NB4 (cell line): ENCODE measurements around the gene ENTPD6.

Source experiments
- POLR2A ChIP-seq: IDR thresholded peaks from 2 replicates; pipeline ENCODE4 v1.6.1; 2011; ENCODE audit warnings: mild to moderate bottlenecking; ENCODE audit not compliant: insufficient read length; ENCODE audit errors: extremely low read depth
- TF ChIP-seq, protein P1 (sequence below): IDR thresholded peaks from one replicate; pipeline ENCODE4 v1.5.1; 2012; ENCODE audit warnings: low read depth, low read length
- TF ChIP-seq, protein P2 (sequence below): IDR thresholded peaks from 2 replicates; pipeline ENCODE4 v1.6.1; 2011; ENCODE audit warnings: low read depth, low read length

DNA sequence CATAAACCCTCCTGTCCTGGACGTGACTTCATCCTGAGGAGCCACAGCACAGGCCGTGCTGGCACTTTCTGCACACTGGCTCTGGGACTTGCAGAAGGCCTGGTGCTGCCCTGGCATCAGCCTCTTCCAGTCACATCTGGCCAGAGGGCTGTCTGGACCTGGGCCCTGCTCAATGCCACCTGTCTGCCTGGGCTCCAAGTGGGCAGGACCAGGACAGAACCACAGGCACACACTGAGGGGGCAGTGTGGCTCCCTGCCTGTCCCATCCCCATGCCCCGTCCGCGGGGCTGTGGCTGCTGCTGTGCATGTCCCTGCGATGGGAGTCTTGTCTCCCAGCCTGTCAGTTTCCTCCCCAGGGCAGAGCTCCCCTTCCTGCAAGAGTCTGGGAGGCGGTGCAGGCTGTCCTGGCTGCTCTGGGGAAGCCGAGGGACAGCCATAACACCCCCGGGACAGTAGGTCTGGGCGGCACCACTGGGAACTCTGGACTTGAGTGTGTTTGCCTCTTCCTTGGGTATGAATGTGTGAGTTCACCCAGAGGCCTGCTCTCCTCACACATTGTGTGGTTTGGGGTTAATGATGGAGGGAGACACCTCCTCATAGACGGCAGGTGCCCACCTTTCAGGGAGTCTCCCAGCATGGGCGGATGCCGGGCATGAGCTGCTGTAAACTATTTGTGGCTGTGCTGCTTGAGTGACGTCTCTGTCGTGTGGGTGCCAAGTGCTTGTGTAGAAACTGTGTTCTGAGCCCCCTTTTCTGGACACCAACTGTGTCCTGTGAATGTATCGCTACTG is 30.3 kb downstream of the ENTPD6 start:
- TF ChIP-seq, protein P1, sequence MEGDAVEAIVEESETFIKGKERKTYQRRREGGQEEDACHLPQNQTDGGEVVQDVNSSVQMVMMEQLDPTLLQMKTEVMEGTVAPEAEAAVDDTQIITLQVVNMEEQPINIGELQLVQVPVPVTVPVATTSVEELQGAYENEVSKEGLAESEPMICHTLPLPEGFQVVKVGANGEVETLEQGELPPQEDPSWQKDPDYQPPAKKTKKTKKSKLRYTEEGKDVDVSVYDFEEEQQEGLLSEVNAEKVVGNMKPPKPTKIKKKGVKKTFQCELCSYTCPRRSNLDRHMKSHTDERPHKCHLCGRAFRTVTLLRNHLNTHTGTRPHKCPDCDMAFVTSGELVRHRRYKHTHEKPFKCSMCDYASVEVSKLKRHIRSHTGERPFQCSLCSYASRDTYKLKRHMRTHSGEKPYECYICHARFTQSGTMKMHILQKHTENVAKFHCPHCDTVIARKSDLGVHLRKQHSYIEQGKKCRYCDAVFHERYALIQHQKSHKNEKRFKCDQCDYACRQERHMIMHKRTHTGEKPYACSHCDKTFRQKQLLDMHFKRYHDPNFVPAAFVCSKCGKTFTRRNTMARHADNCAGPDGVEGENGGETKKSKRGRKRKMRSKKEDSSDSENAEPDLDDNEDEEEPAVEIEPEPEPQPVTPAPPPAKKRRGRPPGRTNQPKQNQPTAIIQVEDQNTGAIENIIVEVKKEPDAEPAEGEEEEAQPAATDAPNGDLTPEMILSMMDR: no peak
- TF ChIP-seq POLR2A: no peak
- TF ChIP-seq, protein P2, sequence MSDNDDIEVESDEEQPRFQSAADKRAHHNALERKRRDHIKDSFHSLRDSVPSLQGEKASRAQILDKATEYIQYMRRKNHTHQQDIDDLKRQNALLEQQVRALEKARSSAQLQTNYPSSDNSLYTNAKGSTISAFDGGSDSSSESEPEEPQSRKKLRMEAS: no peak
